GM23248 (cell line): ENCODE data around the gene CCDC63. TPM values are rescaled to one million over a fixed set of nuclear protein-coding genes. Genes with fewer than 3 reads are reported as not detected.
"Not testable (repeated sequence)": the region's sequence is repeated elsewhere in the genome, so short reads cannot be mapped to it uniquely, and the experiment has no call there.

Experiments used
- DNase-seq: peaks from one replicate; pipeline ENCODE4 v3.0.0-alpha.2; 2015
- H2AFZ ChIP-seq: fragments of 200-600 bp; sonication (generic); 2 replicates; pipeline ENCODE4 v1.6.1; 2016; ENCODE audit warnings: antibody characterized with exemption
- H3F3A ChIP-seq: fragments of 200-600 bp; sonication (generic); 2 replicates; pipeline ENCODE4 v1.6.1; 2016; ENCODE audit warnings: mild to moderate bottlenecking, antibody characterized with exemption, mixed run types; ENCODE audit not compliant: insufficient read depth
- H3K27ac ChIP-seq: fragments of 200-600 bp; sonication (generic); 2 replicates; pipeline ENCODE4 v1.5.1; 2016; ENCODE audit warnings: mild to moderate bottlenecking
- H3K27me3 ChIP-seq: fragments of 200-600 bp; sonication (generic); replicated peaks from 2 replicates; pipeline ENCODE4 v1.6.1; 2016; ENCODE audit warnings: mild to moderate bottlenecking; ENCODE audit not compliant: insufficient read depth
- H3K36me3 ChIP-seq: fragments of 200-600 bp; sonication (generic); 2 replicates; pipeline ENCODE4 v1.6.1; 2016; ENCODE audit warnings: low read depth, mild to moderate bottlenecking
- H3K4me1 ChIP-seq: fragments of 200-600 bp; sonication (generic); 2 replicates; pipeline ENCODE4 v1.6.1; 2016; ENCODE audit warnings: mild to moderate bottlenecking; ENCODE audit not compliant: insufficient read depth
- H3K4me2 ChIP-seq: fragments of 200-600 bp; sonication (generic); one replicate; pipeline ENCODE4 v1.6.1; 2016; ENCODE audit warnings: mild to moderate bottlenecking; ENCODE audit not compliant: unreplicated experiment
- H3K4me3 ChIP-seq: fragments of 200-600 bp; sonication (generic); 2 replicates; pipeline ENCODE4 v1.5.1; 2016; ENCODE audit warnings: mild to moderate bottlenecking
- H3K79me2 ChIP-seq: fragments of 200-600 bp; sonication (generic); 2 replicates; pipeline ENCODE4 v1.6.1; 2016; ENCODE audit warnings: mild to moderate bottlenecking; ENCODE audit not compliant: insufficient read depth
- H3K9ac ChIP-seq: fragments of 200-600 bp; sonication (generic); 2 replicates; pipeline ENCODE4 v1.6.1; 2016; ENCODE audit warnings: mild to moderate bottlenecking
- H3K9me2 ChIP-seq: fragments of 200-600 bp; sonication (generic); 2 replicates; pipeline ENCODE4 v1.6.1; 2016; ENCODE audit warnings: mixed run types, mild to moderate bottlenecking, moderate library complexity; ENCODE audit not compliant: insufficient read depth
- H3K9me3 ChIP-seq: fragments of 200-600 bp; sonication (generic); one replicate; pipeline ENCODE4 v1.6.1; 2017; ENCODE audit warnings: low read depth
- H4K20me1 ChIP-seq: fragments of 200-600 bp; sonication (generic); 2 replicates; pipeline ENCODE4 v1.6.0; 2016; ENCODE audit not compliant: insufficient read depth
- EZH2 ChIP-seq: fragments of 200-600 bp; sonication (generic); IDR thresholded peaks from 2 replicates; pipeline ENCODE4 v1.6.1; 2018; ENCODE audit warnings: antibody characterized with exemption, mild to moderate bottlenecking; ENCODE audit not compliant: insufficient read depth, poor library complexity, severe bottlenecking
- EZH2phosphoT487 ChIP-seq: fragments of 200-600 bp; sonication (generic); IDR thresholded peaks from 2 replicates; pipeline ENCODE4 v1.6.1; 2018; ENCODE audit warnings: antibody characterized with exemption, moderate library complexity, mild to moderate bottlenecking, low read depth; ENCODE audit not compliant: insufficient read depth
- WGBS, 2 experiments: methylation state at CpG; one replicate each; pipeline ENCODE4 v1.1.6; 2015 to 2017; ENCODE audit warnings: low lambda C conversion rate in 2 of 2, low coverage in 1 of 2; ENCODE audit errors: missing lambda C conversion rate in 2 of 2; 5-methylcytosine and 5-hydroxymethylcytosine counted together
- in situ Hi-C: fragments of 300-500 bp; cut with MboI; formaldehyde crosslinking; loops from 2 replicates; pipeline ENCODE4 v1.15.0; 2020
- polyA plus RNA-seq: library from polyadenylated mRNA; unstranded; fragments of >200 nt; fragmentation: Nextera tagmentation; extraction: Ambion mirVana; gene quantifications from 2 replicates; pipeline ENCODE4 v1.2.1, GENCODE V29; 2016
- total RNA-seq: library from RNA; depleted of rRNA; stranded (reverse); fragments of >200 nt; shearing (Covaris generic); gene quantifications from 2 replicates; pipeline ENCODE4 v1.2.3, GENCODE V29; 2014

Gene CCDC63
- total and polyA plus RNA-seq, 2 experiments from 2014 or later, result not detected

DNA sequence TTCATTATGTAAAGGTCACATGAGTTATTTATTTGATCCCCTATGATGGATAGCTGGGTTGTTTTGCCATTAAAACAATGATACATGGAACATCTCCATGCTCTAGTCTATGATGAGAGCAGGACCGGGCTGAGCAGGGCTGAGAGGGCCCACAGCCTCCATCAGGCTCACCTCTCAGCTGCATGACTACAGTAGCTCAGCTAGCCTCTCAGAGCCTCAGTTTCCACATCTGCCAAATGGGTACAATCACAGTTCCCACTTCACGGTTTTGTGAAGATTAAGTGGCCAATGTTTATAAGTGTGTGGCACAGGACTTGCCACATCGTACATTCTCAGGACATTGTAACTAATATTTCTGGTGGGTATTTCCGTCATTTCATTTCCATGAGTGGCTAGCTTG lies 93.5 kb downstream of the CCDC63 start:
- Histone ChIP-seq H3K27ac (no peak overlapping the region), H3K4me2 (no peak overlapping the region), H3K79me2 (no peaks in the 10 kb centered on the region), H3K9me3 (no peaks in the 10 kb centered on the region), H3K36me3 (no peaks in the 10 kb centered on the region), H3F3A (no peaks in the 10 kb centered on the region), H2AFZ (no peak overlapping the region), H3K4me3 (no peak overlapping the region), H3K9me2 (no peaks in the 10 kb centered on the region), H3K27me3 (peaks cover 31% of the 10 kb centered on the region), H3K4me1 (no peaks in the 10 kb centered on the region), H3K9ac (no peak overlapping the region), H4K20me1 (no peaks in the 10 kb centered on the region)
- WGBS, 2 experiments, result 59 to 69% methylated on average over 4 of the region's 4 CpGs
- no peak for DNase-seq
- in situ Hi-C loops, result no loop called here
- no peak for TF ChIP-seq EZH2
- no peak for TF ChIP-seq EZH2phosphoT487

DNA sequence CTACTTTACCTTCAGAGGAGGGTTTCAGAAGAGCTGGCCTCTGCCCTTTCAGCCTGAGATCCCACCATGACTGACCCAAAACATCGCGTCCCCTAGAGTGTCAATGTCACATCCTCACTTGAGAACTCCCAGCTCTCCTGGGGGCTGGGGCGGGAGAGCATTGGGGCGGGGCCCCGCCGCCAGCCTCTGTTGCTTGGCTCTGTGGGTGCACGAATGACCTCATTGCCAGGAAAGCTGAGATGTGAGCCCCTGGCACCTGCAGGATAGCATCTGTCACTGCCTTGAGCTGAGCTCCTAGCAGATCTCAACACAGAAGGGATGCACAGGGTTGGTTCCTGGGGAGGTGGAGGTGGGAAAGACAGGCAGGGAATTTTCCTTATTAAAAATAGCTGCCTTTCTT lies 94.1 kb downstream of the CCDC63 start:
- 51 to 57% methylated on average over 7 of the region's 7 CpGs for WGBS, 2 experiments
- Histone ChIP-seq H3K9ac (no peak overlapping the region), H3K4me3 (no peak overlapping the region), H3K27me3 (peaks cover 27% of the 10 kb centered on the region), H3K36me3 (no peaks in the 10 kb centered on the region), H4K20me1 (no peaks in the 10 kb centered on the region), H3K4me2 (no peak overlapping the region), H3K79me2 (no peaks in the 10 kb centered on the region), H3K27ac (no peak overlapping the region), H3K9me3 (no peaks in the 10 kb centered on the region), H2AFZ (no peak overlapping the region), H3F3A (no peaks in the 10 kb centered on the region), H3K9me2 (no peaks in the 10 kb centered on the region), H3K4me1 (no peaks in the 10 kb centered on the region)
- DNase-seq, result no peak
- in situ Hi-C loops, result no loop called here
- TF ChIP-seq EZH2phosphoT487, result no peak
- TF ChIP-seq EZH2, result no peak

DNA sequence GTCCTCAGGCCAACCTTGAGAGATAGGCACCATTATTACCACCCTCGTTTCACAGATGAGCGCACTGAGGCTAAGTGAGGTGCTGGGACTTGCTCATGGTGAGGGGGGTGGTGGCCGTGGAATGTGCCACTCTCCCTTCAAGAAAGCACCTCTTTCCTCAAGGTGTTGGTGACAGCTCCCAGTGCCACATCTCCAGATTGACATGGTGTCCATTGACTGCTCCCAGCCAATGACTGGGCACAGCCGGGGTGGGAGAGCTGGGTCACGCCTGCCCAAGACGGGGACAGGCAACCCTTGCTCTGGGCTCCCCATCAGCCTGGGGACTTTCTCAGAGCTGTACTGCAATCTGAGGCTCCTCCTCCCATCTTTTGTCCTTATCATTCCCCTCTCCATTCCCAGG lies 94.6 kb downstream of the CCDC63 start:
- no peak overlapping the region for H3K4me3 ChIP-seq

GRCh38 chr12:110943373-110943772 lies 96.6 kb downstream of the CCDC63 start:
- Histone ChIP-seq H3K36me3 (no peaks in the 10 kb centered on the region), H2AFZ (no peak overlapping the region), H3K4me1 (no peaks in the 10 kb centered on the region), H3K9me2 (no peaks in the 10 kb centered on the region), H3K4me2 (no peak overlapping the region), H3K79me2 (no peaks in the 10 kb centered on the region), H3K27me3 (peaks cover 8% of the 10 kb centered on the region), H3K9ac (no peak overlapping the region), H4K20me1 (no peaks in the 10 kb centered on the region), H3K4me3 (no peak overlapping the region), H3F3A (no peaks in the 10 kb centered on the region), H3K9me3 (no peaks in the 10 kb centered on the region), H3K27ac (no peak overlapping the region)
- TF ChIP-seq EZH2 (no peak), EZH2phosphoT487 (no peak)
- in situ Hi-C loops, result no loop called here
- 0 to 2% methylated on average over 2 of the region's 2 CpGs for WGBS, 2 experiments
- DNase-seq, result no peak

More for the DNA sequence above, 94.6 kb downstream of the CCDC63 start:
- Histone ChIP-seq H3K79me2 (no peaks in the 10 kb centered on the region), H3K4me2 (no peak overlapping the region), H4K20me1 (no peaks in the 10 kb centered on the region), H3K27ac (no peak overlapping the region), H3K27me3 (peaks cover 22% of the 10 kb centered on the region), H3K4me1 (no peaks in the 10 kb centered on the region), H3K9ac (no peak overlapping the region), H2AFZ (no peak overlapping the region), H3K9me3 (no peaks in the 10 kb centered on the region), H3K9me2 (no peaks in the 10 kb centered on the region), H3K36me3 (no peaks in the 10 kb centered on the region), H3F3A (no peaks in the 10 kb centered on the region)
- TF ChIP-seq EZH2 (no peak), EZH2phosphoT487 (no peak)
- 47 to 49% methylated on average over 6 of the region's 6 CpGs for WGBS, 2 experiments
- in situ Hi-C loops, result no loop called here
- no peak for DNase-seq

- H3K4me3 ChIP-seq, result no peak overlapping the region
- no peaks in the 10 kb centered on the region for H3K4me1 ChIP-seq
- in situ Hi-C loops, result no loop called here
- no peak for TF ChIP-seq EZH2phosphoT487
- TF ChIP-seq EZH2, result no peak
- no peak overlapping the region for H3K4me2 ChIP-seq
- H3F3A ChIP-seq, result no peaks in the 10 kb centered on the region
- H3K9me2 ChIP-seq, result no peaks in the 10 kb centered on the region
- DNase-seq, result no peak
- no peak overlapping the region for H3K27ac ChIP-seq
- H3K9me3 ChIP-seq, result no peaks in the 10 kb centered on the region
- 0 out of 2 replicates have a peak, but pooled peaks cover 12% of the 10 kb centered on the region for H3K27me3 ChIP-seq
- H3K79me2 ChIP-seq, result no peaks in the 10 kb centered on the region
- WGBS, 2 experiments, result 14 to 24% methylated on average over 2 of the region's 2 CpGs
- H4K20me1 ChIP-seq, result no peaks in the 10 kb centered on the region
- no peaks in the 10 kb centered on the region for H3K36me3 ChIP-seq
- no peak overlapping the region for H3K9ac ChIP-seq
- no peak overlapping the region for H2AFZ ChIP-seq
Measured at GRCh38 chr12:110948041-110948440, 101.3 kb downstream of the CCDC63 start.

DNA sequence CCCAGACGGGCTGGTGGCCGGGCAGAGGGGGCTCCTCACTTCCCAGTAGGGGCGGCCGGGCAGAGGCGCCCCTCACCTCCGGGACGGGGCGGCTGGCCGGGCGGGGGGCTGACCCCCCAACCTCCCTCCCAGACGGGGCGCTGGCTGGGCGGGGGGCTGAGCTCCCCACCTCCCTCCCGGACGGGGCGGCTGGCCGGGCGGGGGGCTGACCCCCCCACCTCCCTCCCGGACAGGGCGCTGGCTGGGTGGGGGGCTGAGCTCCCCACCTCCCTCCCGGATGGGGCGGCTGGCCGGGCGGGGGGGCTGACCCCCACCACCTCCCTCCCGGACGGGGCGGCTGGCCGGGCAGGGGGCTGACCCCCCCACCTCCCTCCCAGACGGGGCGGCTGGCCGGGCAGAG lies 103.7 kb downstream of the CCDC63 start:
- H4K20me1 ChIP-seq, H3K4me2 ChIP-seq, H3K4me3 ChIP-seq, H3F3A ChIP-seq, H3K36me3 ChIP-seq, H3K9ac ChIP-seq, H2AFZ ChIP-seq, H3K79me2 ChIP-seq, H3K9me3 ChIP-seq, in situ Hi-C loops, H3K9me2 ChIP-seq, H3K4me1 ChIP-seq, H3K27ac ChIP-seq, DNase-seq: not testable (repeated sequence)
- 72 to 77% methylated on average over 2 to 15 of the region's 31 CpGs for WGBS, 2 experiments
- peaks cover 20% of the 10 kb centered on the region; the same call in 1 of the 2 replicates for H3K27me3 ChIP-seq

DNA sequence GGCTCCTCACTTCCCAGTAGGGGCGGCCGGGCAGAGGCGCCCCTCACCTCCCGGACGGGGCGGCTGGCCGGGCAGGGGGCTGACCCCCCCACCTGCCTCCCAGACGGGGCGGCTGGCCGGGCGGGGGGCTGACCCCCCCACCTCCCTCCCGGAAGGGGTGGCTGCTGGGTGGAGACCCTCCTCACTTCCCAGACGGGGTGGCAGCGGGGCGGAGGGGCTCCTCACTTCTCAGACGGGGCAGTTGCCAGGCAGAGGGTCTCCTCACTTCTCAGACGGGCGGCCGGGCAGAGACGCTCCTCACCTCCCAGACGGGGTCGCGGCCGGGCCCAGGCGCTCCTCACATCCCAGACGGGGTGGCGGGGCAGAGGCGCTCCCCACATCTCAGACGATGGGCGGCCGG lies 104.1 kb downstream of the CCDC63 start:
- H2AFZ ChIP-seq, H3K4me2 ChIP-seq, in situ Hi-C loops, H3K9me2 ChIP-seq, H3F3A ChIP-seq, DNase-seq, H3K9me3 ChIP-seq, H3K4me1 ChIP-seq, H4K20me1 ChIP-seq, H3K79me2 ChIP-seq, H3K4me3 ChIP-seq, H3K36me3 ChIP-seq, H3K27ac ChIP-seq, H3K9ac ChIP-seq: not testable (repeated sequence)
- H3K27me3 ChIP-seq, result peaks cover 20% of the 10 kb centered on the region; the same call in 1 of the 2 replicates
- WGBS, 2 experiments, result 88 to 96% methylated on average over 11 to 15 of the region's 31 CpGs
